Ascending aorta (tissue), 2 donors: ENCODE measurements around the gene ARSG. TPM values are rescaled to one million over a fixed set of nuclear protein-coding genes. Genes with fewer than 3 reads are reported as not detected.
A peak's percentile ranks its signal among the peaks of the same experiment; 100 is the strongest.

ENCODE experiments used
- DNase-seq, 2 donors: peaks; one replicate each; pipeline ENCODE4 v3.0.0-alpha.2; 2019; ENCODE audit warnings: low spot score in 2 of 2
- H3K27ac ChIP-seq, 2 donors: fragments of 200-600 bp; sonication (generic); one replicate each; pipeline ENCODE4 v1.5.1; 2016 to 2017; ENCODE audit warnings: mild to moderate bottlenecking in 1 of 2
- H3K27me3 ChIP-seq: fragments of 200-600 bp; sonication (generic); one replicate; pipeline ENCODE4 v1.5.1; 2017
- H3K36me3 ChIP-seq, 2 donors: fragments of 200-600 bp; sonication (generic); one replicate each; pipeline ENCODE4 v1.5.1; 2016
- H3K4me1 ChIP-seq, 2 donors: fragments of 200-600 bp; sonication (generic); one replicate each; pipeline ENCODE4 v1.5.1; 2016 to 2017; ENCODE audit warnings: mild to moderate bottlenecking in 1 of 2
- H3K4me3 ChIP-seq, 2 donors: fragments of 200-600 bp; sonication (generic); one replicate each; pipeline ENCODE4 v1.5.1; 2016 to 2017; ENCODE audit warnings: mild to moderate bottlenecking in 1 of 2
- H3K9me3 ChIP-seq, 2 donors: fragments of 200-600 bp; sonication (generic); one replicate each; pipeline ENCODE4 v1.5.1; 2016
- CTCF ChIP-seq, 3 experiments: fragments of 200-600 bp in 2 of 3; fragments of 450-650 bp in 1 of 3; sonication (generic) in 2 of 3; IDR thresholded peaks; one replicate each; pipeline ENCODE4 v1.5.1; 2016 to 2019; ENCODE audit warnings: antibody characterized with exemption in 3 of 3, mild to moderate bottlenecking in 1 of 3, moderate library complexity in 1 of 3
- intact Hi-C: fragments of 100-400 bp; cut with DNase I; formaldehyde crosslinking; loops from one replicate; pipeline ENCODE4 v1.15.1; 2023
- total RNA-seq: library from RNA; depleted of rRNA; stranded (reverse); fragments of >200 nt; gene quantifications from one replicate; pipeline ENCODE4 v1.1.0, GENCODE V29; 2016

The ARSG gene
- total RNA-seq, 1 donor from 2014 or later: 7.3 TPM

DNA sequence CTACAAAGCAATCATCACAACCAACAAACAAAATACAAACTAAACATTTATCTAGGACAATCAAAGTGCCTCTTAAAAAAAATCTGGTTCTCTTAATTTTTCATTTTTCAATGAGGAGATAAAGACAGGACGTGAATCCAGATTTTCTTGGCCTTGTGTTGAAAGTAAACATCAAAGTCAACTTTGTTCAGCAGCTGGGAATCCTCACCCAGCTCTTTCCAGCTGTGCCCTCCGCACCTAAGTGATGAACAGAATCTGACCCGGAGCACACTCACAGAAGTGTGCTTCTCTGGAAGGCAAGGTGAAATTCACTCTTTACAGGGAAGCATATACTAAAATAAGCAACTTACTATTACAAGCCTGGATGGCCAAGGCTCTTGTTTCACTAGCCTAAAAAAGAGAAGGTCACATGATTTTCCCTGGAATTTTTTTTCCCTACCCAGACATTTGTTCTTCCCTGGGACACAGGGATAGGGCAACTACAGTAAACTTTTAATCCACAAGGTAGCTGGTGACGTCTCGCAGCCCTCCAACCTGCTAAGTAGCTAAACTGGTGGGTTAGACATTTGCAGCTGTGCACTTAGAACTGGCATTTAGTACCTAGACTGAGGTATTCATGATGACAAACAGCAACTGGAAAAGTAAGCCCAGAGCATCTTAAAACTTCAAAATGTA is 162.8 kb downstream of the ARSG start:
- Histone ChIP-seq H3K4me3 (no peak overlapping the region), H3K36me3 (peaks cover 25 to 32% of the 10 kb centered on the region in 2 donors), H3K27me3 (no peaks in the 10 kb centered on the region), H3K9me3 (no peaks in the 10 kb centered on the region), H3K4me1 (peaks cover 10 to 15% of the 10 kb centered on the region in 2 donors), H3K27ac (peak overlapping the region in 1 of 2 donors; percentile 96)
- intact Hi-C loops: loop anchor here (10.0 kb wide), 2 partner anchors 419 to 739 kb away; partner anchors contain the start of genes KPNA2 and NOL11
- TF ChIP-seq CTCF (IDR thresholded peaks at IDR 0.05): no peak
- DNase-seq: no peak

DNA sequence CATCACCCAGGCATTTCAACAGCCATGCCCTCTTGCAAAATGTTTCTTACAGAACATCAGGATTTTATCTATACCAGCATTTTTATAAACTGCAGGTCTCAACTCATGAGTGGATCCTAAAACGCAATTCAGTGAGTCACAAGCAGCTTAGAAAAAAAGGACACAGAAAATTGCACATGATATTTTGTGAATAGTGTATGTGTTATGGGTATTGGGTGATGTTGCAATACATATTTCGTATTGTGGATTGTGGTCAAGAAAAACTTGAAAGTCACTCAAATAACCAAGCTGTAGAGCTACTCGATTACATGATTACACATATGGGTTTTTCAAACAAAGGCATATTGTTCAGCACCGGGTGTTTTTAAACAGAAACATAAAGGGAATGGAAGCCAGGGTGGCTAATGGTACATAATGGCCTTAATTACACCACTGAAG is 164.6 kb downstream of the ARSG start:
- DNase-seq: no peak
- peak overlapping the region; percentile 68 to 100 for H3K4me3 ChIP-seq
- TF ChIP-seq CTCF (IDR thresholded peaks at IDR 0.05): no peak
- H3K27ac ChIP-seq: peak overlapping the region; percentile 96 to 100
- H3K4me1 ChIP-seq: peaks cover 10 to 15% of the 10 kb centered on the region in 2 donors
- H3K27me3 ChIP-seq: no peaks in the 10 kb centered on the region
- peaks cover 7 to 15% of the 10 kb centered on the region in 2 donors for H3K36me3 ChIP-seq
- intact Hi-C loops: loop anchor here (2.0 to 10.0 kb wide), 7 partner anchors 57 to 1079 kb away; partner anchors contain the start of genes KPNA2, NOL11, PITPNC1 and PRKAR1A
- H3K9me3 ChIP-seq: no peaks in the 10 kb centered on the region

DNA sequence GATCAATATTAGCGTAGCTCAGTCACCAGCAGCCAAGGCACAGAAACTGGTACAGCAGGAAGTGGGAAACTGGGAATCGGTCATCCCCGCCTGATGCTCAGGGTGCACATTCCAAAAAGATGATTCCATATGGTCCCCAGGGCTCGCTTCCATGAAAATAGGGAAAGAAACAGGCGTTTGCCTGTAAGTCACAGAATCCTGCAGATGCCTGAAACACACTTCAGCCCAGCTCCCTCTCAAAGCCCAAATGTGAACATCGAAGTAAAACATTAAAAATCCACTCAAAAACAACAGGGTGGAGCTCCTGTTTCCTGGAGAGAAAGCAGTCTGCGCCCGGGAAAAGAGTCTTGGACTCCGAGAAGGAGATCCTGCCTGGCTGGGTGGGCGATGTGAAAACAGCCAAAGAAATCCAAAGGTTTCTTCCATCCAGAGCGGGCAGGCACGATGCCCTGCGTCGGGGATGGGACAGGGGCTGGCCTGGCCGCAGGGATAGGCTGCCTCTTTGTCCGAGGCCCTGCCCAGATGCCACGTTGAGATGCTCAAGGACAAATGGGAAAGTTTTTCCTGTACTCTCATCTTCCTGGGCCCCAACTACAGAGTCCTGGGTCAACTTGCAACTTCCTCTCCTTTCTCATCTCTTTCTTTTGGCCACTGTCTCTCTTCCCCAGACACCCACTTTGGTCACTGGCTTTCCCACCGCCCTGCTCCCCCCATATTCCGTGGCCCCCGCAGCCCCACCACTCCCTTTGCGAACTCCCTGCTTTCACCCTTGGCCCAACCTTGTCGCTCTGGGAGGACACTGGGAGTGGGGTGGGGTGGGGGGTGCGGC is 165.3 kb downstream of the ARSG start:
- H3K27ac ChIP-seq: peak overlapping the region; percentile 96 to 100
- no peak for TF ChIP-seq CTCF (IDR thresholded peaks at IDR 0.05)
- peaks cover 10 to 15% of the 10 kb centered on the region in 2 donors for H3K4me1 ChIP-seq
- peaks cover 2 to 8% of the 10 kb centered on the region in 2 donors for H3K36me3 ChIP-seq
- H3K27me3 ChIP-seq: no peaks in the 10 kb centered on the region
- no peaks in the 10 kb centered on the region for H3K9me3 ChIP-seq
- peak overlapping the region; percentile 68 to 100 for H3K4me3 ChIP-seq
- peak; percentile 66 to 93 for DNase-seq
- intact Hi-C loops: loop anchor here (1.0 to 10.0 kb wide), 8 partner anchors 56 to 1079 kb away; partner anchors contain the start of genes AMZ2, KPNA2, NOL11 and PITPNC1

GRCh38 chr17:68457168-68457538 is 165.9 kb downstream of the ARSG start, which contains the start of gene WIPI1:
WIPI1 (minus strand) TSS chr17:68457496; CDS start chr17:68457421, 75 bp downstream.
- intact Hi-C loops: loop anchor here (1.0 to 10.0 kb wide), 8 partner anchors 56 to 1080 kb away; partner anchors contain the start of genes AMZ2, KPNA2, NOL11 and PITPNC1
- Histone ChIP-seq H3K4me1 (peaks cover 10 to 15% of the 10 kb centered on the region in 2 donors), H3K27me3 (no peaks in the 10 kb centered on the region), H3K9me3 (no peaks in the 10 kb centered on the region), H3K4me3 (peak within 1 kb of the TSS; percentile 68 to 100), H3K27ac (peak within 1 kb of the TSS; percentile 96 to 100), H3K36me3 (peaks cover 0 to 3% of the 10 kb centered on the region in 2 donors)
- TF ChIP-seq CTCF (IDR thresholded peaks at IDR 0.05): no peak
- DNase-seq: peak in 1 of 2 donors; percentile 22

GRCh38 chr17:68457539-68458259 is 166.4 kb downstream of the ARSG start:
- no peaks in the 10 kb centered on the region for H3K9me3 ChIP-seq
- H3K4me1 ChIP-seq: peaks cover 10 to 17% of the 10 kb centered on the region in 2 donors
- no peaks in the 10 kb centered on the region for H3K27me3 ChIP-seq
- no peak for TF ChIP-seq CTCF (IDR thresholded peaks at IDR 0.05)
- intact Hi-C loops: loop anchor here (1.0 to 10.0 kb wide), 8 partner anchors 55 to 1080 kb away; partner anchors contain the start of genes AMZ2, KPNA2, NOL11 and PITPNC1
- no peaks in the 10 kb centered on the region for H3K36me3 ChIP-seq
- DNase-seq: peak; percentile 97 to 99
- peak overlapping the region; percentile 96 to 100 for H3K27ac ChIP-seq
- H3K4me3 ChIP-seq: peak overlapping the region; percentile 64 to 100
